Measurements from ENCODE around the gene RGCC. TPM values are rescaled to one million over a fixed set of nuclear protein-coding genes. Genes with fewer than 3 reads are reported as not detected.

RGCC gene
- total and polyA plus RNA-seq, 2 donors (not counting 1 experiment from before 2014, with no cell fraction given), result 65.9 to 148 TPM

- Histone ChIP-seq H3K36me3 (ENCODE audit: control insufficient read depth, insufficient read depth, low read length) (peaks cover 5% of the 10 kb centered on the region), H3K27ac (ENCODE audit: insufficient read depth, low read length) (peak overlapping the region; percentile 68), H3K4me2 (ENCODE audit: extremely low read depth, insufficient read depth, low read length) (peak overlapping the region; percentile 95), H3K9ac (ENCODE audit: insufficient read depth, low read length) (peak overlapping the region; percentile 72), H2AFZ (ENCODE audit: low read length) (peak overlapping the region; percentile 43), H3K27me3 (ENCODE audit: control insufficient read depth, insufficient read depth, low read length) (peaks cover 7% of the 10 kb centered on the region), H3K4me1 (ENCODE audit: control insufficient read depth, extremely low read depth, insufficient read depth, low read length) (no peaks in the 10 kb centered on the region), H3K79me2 (ENCODE audit: control insufficient read depth, insufficient read depth, low read length) (peaks cover 13% of the 10 kb centered on the region), H3K9me3 (ENCODE audit: control insufficient read depth, insufficient read depth, low read depth, low read length) (no peaks in the 10 kb centered on the region), H3K4me3 (replicated peaks in 1 of 4; ENCODE audit: control extremely low read depth in 1 of 4, insufficient read depth in 1 of 4, low read depth in 3 of 4, low read length in 4 of 4) (peak overlapping the region; percentile 57 to 90 (median 76)), H4K20me1 (ENCODE audit: control insufficient read depth, extremely low read depth, insufficient read depth, low read length) (no peaks in the 10 kb centered on the region)
- DNase-seq (ENCODE audit: low read depth in 2 of 2), result peak; percentile 18 to 20
- TF ChIP-seq CTCF (conservative IDR thresholded peaks at IDR 0.05 in 1 of 2, IDR thresholded peaks at IDR 0.05 in 1 of 2; ENCODE audit: low read depth in 1 of 2, low read length in 2 of 2) (no peak), EZH2 (IDR thresholded peaks at IDR 0.05; ENCODE audit: low read length, missing control alignments) (no peak)
Measured at GRCh38 chr13:41458187-41458760, 924 bp downstream of the RGCC start.

- peaks cover 6% of the 10 kb centered on the region for H3K36me3 ChIP-seq (ENCODE audit: control insufficient read depth, insufficient read depth, low read length)
- H3K27ac ChIP-seq (ENCODE audit: insufficient read depth, low read length), result peak overlapping the region; percentile 68
- peak overlapping the region; percentile 95 for H3K4me2 ChIP-seq (ENCODE audit: extremely low read depth, insufficient read depth, low read length)
- TF ChIP-seq CTCF (conservative IDR thresholded peaks at IDR 0.05 in 1 of 2, IDR thresholded peaks at IDR 0.05 in 1 of 2; ENCODE audit: low read depth in 1 of 2, low read length in 2 of 2), result peak; percentile 82 to 89
- TF ChIP-seq EZH2 (IDR thresholded peaks at IDR 0.05; ENCODE audit: low read length, missing control alignments), result no peak
- peak overlapping the region; percentile 57 to 90 (median 76) for H3K4me3 ChIP-seq (replicated peaks in 1 of 4; ENCODE audit: control extremely low read depth in 1 of 4, insufficient read depth in 1 of 4, low read depth in 3 of 4, low read length in 4 of 4)
- H3K9ac ChIP-seq (ENCODE audit: insufficient read depth, low read length), result peak overlapping the region; percentile 72
- peaks cover 15% of the 10 kb centered on the region for H3K79me2 ChIP-seq (ENCODE audit: control insufficient read depth, insufficient read depth, low read length)
- peak overlapping the region; percentile 43 for H2AFZ ChIP-seq (ENCODE audit: low read length)
- peaks cover 7% of the 10 kb centered on the region for H3K27me3 ChIP-seq (ENCODE audit: control insufficient read depth, insufficient read depth, low read length)
- no peaks in the 10 kb centered on the region for H3K9me3 ChIP-seq (ENCODE audit: control insufficient read depth, insufficient read depth, low read depth, low read length)
- H3K4me1 ChIP-seq (ENCODE audit: control insufficient read depth, extremely low read depth, insufficient read depth, low read length), result peaks cover 2% of the 10 kb centered on the region
- H4K20me1 ChIP-seq (ENCODE audit: control insufficient read depth, extremely low read depth, insufficient read depth, low read length), result no peaks in the 10 kb centered on the region
- DNase-seq (ENCODE audit: low read depth in 2 of 2), result peak; percentile 29 to 77
Measured at GRCh38 chr13:41458761-41459431, 1.5 kb downstream of the RGCC start.

DNA sequence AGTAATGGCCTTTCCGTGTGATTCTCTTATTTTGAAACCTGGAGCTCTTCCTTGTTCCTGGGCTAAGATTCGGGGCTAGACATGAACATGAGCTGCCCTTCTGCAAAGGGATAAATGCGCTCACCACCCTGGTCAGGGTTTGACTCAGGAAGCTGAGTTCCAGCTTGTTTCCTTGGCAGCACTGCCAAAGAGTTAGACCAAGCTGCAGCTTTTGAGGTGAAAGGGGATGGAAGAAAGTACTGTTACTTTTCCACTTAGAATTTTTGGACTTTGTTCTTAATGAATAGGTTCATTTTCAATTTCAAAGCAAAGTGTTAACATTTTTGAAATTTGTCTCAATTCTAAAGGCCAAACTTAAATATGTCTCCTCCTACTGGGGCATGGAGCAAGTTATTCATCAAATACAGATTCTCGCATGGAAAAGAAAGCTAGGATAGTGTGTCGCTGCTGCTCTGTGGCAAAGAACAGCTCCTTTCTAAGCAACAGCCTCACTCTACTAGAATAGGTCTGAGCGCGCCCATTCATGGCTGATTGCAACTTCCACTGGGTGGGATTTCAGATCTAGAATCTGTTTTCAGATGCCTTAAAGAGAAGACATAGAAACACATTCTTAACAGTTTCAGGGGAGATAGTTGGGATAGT, 2.2 kb downstream of the RGCC start:
- no peaks in the 10 kb centered on the region for H3K9me3 ChIP-seq (ENCODE audit: control insufficient read depth, insufficient read depth, low read depth, low read length)
- no peaks in the 10 kb centered on the region for H4K20me1 ChIP-seq (ENCODE audit: control insufficient read depth, extremely low read depth, insufficient read depth, low read length)
- peaks cover 18% of the 10 kb centered on the region for H3K79me2 ChIP-seq (ENCODE audit: control insufficient read depth, insufficient read depth, low read length)
- TF ChIP-seq EZH2 (IDR thresholded peaks at IDR 0.05; ENCODE audit: low read length, missing control alignments) (no peak), CTCF (conservative IDR thresholded peaks at IDR 0.05 in 1 of 2, IDR thresholded peaks at IDR 0.05 in 1 of 2; ENCODE audit: low read depth in 1 of 2, low read length in 2 of 2) (peak in 1 of 2 donors; percentile 12)
- H2AFZ ChIP-seq (ENCODE audit: low read length), result no peak overlapping the region
- peak overlapping the region; percentile 37 for H3K27ac ChIP-seq (ENCODE audit: insufficient read depth, low read length)
- no peak overlapping the region for H3K9ac ChIP-seq (ENCODE audit: insufficient read depth, low read length)
- H3K4me1 ChIP-seq (ENCODE audit: control insufficient read depth, extremely low read depth, insufficient read depth, low read length), result peaks cover 2% of the 10 kb centered on the region
- peak in 1 of 2 donors; percentile 72 for DNase-seq (ENCODE audit: low read depth in 2 of 2)
- H3K27me3 ChIP-seq (ENCODE audit: control insufficient read depth, insufficient read depth, low read length), result peaks cover 7% of the 10 kb centered on the region
- peaks cover 7% of the 10 kb centered on the region for H3K36me3 ChIP-seq (ENCODE audit: control insufficient read depth, insufficient read depth, low read length)
- peak overlapping the region; percentile 79 for H3K4me2 ChIP-seq (ENCODE audit: extremely low read depth, insufficient read depth, low read length)
- peak overlapping the region; percentile 57 to 90 (median 76) for H3K4me3 ChIP-seq (replicated peaks in 1 of 4; ENCODE audit: control extremely low read depth in 1 of 4, insufficient read depth in 1 of 4, low read depth in 3 of 4, low read length in 4 of 4)

All from fibroblast of lung (primary cell).